Thyroid gland (tissue), 4 donors: ENCODE data around the gene C11orf91.

Source experiments
- CTCF ChIP-seq, 6 experiments: fragments of 200-600 bp in 3 of 6; fragments of 450-650 bp in 3 of 6; sonication (generic) in 3 of 6; IDR thresholded peaks; one replicate each; pipeline ENCODE4 v1.5.1; 2016 to 2019; ENCODE audit warnings: antibody characterized with exemption in 6 of 6, mild to moderate bottlenecking in 2 of 6, inconsistent platforms in 1 of 6, moderate library complexity in 1 of 6
- POLR2A ChIP-seq, 2 donors: fragments of 450-650 bp; IDR thresholded peaks; one replicate each; pipeline ENCODE4 v1.6.1; 2017; ENCODE audit warnings: antibody characterized with exemption in 2 of 2, mild to moderate bottlenecking in 2 of 2, moderate library complexity in 1 of 2

GRCh38 chr11:33731723-33732531 is 31.3 kb upstream of the C11orf91 start:
- TF ChIP-seq CTCF (IDR thresholded peaks at IDR 0.05) (no peak), POLR2A (IDR thresholded peaks at IDR 0.05) (no peak)
